Thoracic aorta (tissue), 2 donors: ENCODE measurements around the gene TTLL11. TPM values are rescaled to one million over a fixed set of nuclear protein-coding genes. Genes with fewer than 3 reads are reported as not detected.

ENCODE experiments used
- ATAC-seq: fragments of 150-250 bp; one replicate; pipeline ENCODE4 v1.8.0; 2017; ENCODE audit warnings: low read depth; ENCODE audit not compliant: insufficient number of reproducible peaks, low FRiP score
- DNase-seq: peaks from one replicate; pipeline ENCODE4 v3.0.0-alpha.2; 2020; ENCODE audit warnings: low spot score
- H3K27ac ChIP-seq, 2 donors: fragments of 200-600 bp; sonication (generic); 1 replicate in 1 of 2; 2 replicates in 1 of 2; pipeline ENCODE4 v1.5.1; 2016; ENCODE audit warnings: mild to moderate bottlenecking in 2 of 2, moderate library complexity in 2 of 2
- H3K27me3 ChIP-seq: fragments of 200-600 bp; sonication (generic); replicated peaks from 2 replicates; pipeline ENCODE4 v1.6.0; 2016; ENCODE audit warnings: mild to moderate bottlenecking; ENCODE audit not compliant: insufficient read depth
- H3K36me3 ChIP-seq: fragments of 200-600 bp; sonication (generic); one replicate; pipeline ENCODE4 v1.5.1; 2016
- H3K4me1 ChIP-seq, 2 donors: fragments of 200-600 bp; sonication (generic); 1 replicate in 1 of 2; 2 replicates in 1 of 2; pipeline versions ENCODE4 v1.5.1 to v1.6.0; 2016; ENCODE audit warnings: low read depth in 2 of 2, mild to moderate bottlenecking in 1 of 2; ENCODE audit not compliant: control insufficient read depth in 1 of 2
- H3K4me3 ChIP-seq: fragments of 200-600 bp; sonication (generic); 2 replicates; pipeline ENCODE4 v1.5.1; 2016; ENCODE audit warnings: mild to moderate bottlenecking
- H3K9me3 ChIP-seq: fragments of 200-600 bp; sonication (generic); 2 replicates; pipeline ENCODE4 v1.5.1; 2016
- CTCF ChIP-seq: fragments of 200-600 bp; sonication (generic); IDR thresholded peaks from one replicate; pipeline ENCODE4 v1.5.1; 2019; ENCODE audit warnings: antibody characterized with exemption
- total RNA-seq, 2 donors: library from RNA; depleted of rRNA; stranded (reverse); fragments of >200 nt; gene quantifications; one replicate each; pipeline versions ENCODE4 v1.1.0 to v1.2.3, GENCODE V29; 2016

TTLL11 gene
- total RNA-seq, 2 donors from 2014 or later: 25.7 to 31.2 TPM

GRCh38 chr9:121817476-121817875, 275.6 kb downstream of the TTLL11 start:
- TF ChIP-seq CTCF: no peak
- Histone ChIP-seq H3K9me3 (no peaks in the 10 kb centered on the region), H3K27me3 (no peaks in the 10 kb centered on the region), H3K4me3 (no peak overlapping the region), H3K36me3 (peaks cover 7% of the 10 kb centered on the region), H3K4me1 (no peaks in the 10 kb centered on the region), H3K27ac (no peak overlapping the region)
- ATAC-seq (no peak), DNase-seq (no peak)

GRCh38 chr9:121816845-121817450, 276.2 kb downstream of the TTLL11 start:
- Histone ChIP-seq H3K4me1 (no peaks in the 10 kb centered on the region), H3K27ac (no peak overlapping the region), H3K4me3 (no peak overlapping the region), H3K9me3 (no peaks in the 10 kb centered on the region), H3K27me3 (no peaks in the 10 kb centered on the region), H3K36me3 (peaks cover 2% of the 10 kb centered on the region)
- no peak for TF ChIP-seq CTCF
- no peak for DNase-seq
- ATAC-seq: no peak

GRCh38 chr9:121816449-121816817, 276.7 kb downstream of the TTLL11 start:
- TF ChIP-seq CTCF: no peak
- no peak for DNase-seq
- Histone ChIP-seq H3K9me3 (no peaks in the 10 kb centered on the region), H3K4me1 (no peaks in the 10 kb centered on the region), H3K36me3 (no peaks in the 10 kb centered on the region), H3K4me3 (no peak overlapping the region), H3K27me3 (no peaks in the 10 kb centered on the region), H3K27ac (no peak overlapping the region)
- ATAC-seq: no peak

GRCh38 chr9:121815546-121816448, 277.3 kb downstream of the TTLL11 start:
- ATAC-seq: no peak
- no peaks in the 10 kb centered on the region for H3K36me3 ChIP-seq
- TF ChIP-seq CTCF: no peak
- no peak for DNase-seq
- H3K27ac ChIP-seq: no peak overlapping the region
- H3K27me3 ChIP-seq: no peaks in the 10 kb centered on the region
- no peaks in the 10 kb centered on the region for H3K9me3 ChIP-seq
- H3K4me3 ChIP-seq: no peak overlapping the region
- no peaks in the 10 kb centered on the region for H3K4me1 ChIP-seq

GRCh38 chr9:121815084-121815483, 278.0 kb downstream of the TTLL11 start:
- no peak overlapping the region for H3K4me3 ChIP-seq
- no peak overlapping the region for H3K27ac ChIP-seq
- ATAC-seq: no peak

More at GRCh38 chr9:121815084-121815483, 278.0 kb downstream of the TTLL11 start:
- Histone ChIP-seq H3K36me3 (no peaks in the 10 kb centered on the region), H3K27me3 (no peaks in the 10 kb centered on the region), H3K9me3 (no peaks in the 10 kb centered on the region), H3K4me1 (no peaks in the 10 kb centered on the region)
- no peak for TF ChIP-seq CTCF
- DNase-seq: no peak
